ENCODE measurements around the gene NFATC2IP.
"Not testable (repeated sequence)": the region's sequence is repeated elsewhere in the genome, so short reads cannot be mapped to it uniquely, and the experiment has no call there.

- TF ChIP-seq, protein P1, sequence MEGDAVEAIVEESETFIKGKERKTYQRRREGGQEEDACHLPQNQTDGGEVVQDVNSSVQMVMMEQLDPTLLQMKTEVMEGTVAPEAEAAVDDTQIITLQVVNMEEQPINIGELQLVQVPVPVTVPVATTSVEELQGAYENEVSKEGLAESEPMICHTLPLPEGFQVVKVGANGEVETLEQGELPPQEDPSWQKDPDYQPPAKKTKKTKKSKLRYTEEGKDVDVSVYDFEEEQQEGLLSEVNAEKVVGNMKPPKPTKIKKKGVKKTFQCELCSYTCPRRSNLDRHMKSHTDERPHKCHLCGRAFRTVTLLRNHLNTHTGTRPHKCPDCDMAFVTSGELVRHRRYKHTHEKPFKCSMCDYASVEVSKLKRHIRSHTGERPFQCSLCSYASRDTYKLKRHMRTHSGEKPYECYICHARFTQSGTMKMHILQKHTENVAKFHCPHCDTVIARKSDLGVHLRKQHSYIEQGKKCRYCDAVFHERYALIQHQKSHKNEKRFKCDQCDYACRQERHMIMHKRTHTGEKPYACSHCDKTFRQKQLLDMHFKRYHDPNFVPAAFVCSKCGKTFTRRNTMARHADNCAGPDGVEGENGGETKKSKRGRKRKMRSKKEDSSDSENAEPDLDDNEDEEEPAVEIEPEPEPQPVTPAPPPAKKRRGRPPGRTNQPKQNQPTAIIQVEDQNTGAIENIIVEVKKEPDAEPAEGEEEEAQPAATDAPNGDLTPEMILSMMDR (conservative IDR thresholded peaks at IDR 0.05; ENCODE audit: low read depth, low read length), result not testable (repeated sequence)
- not testable (repeated sequence) for TF ChIP-seq EZH2 (IDR thresholded peaks at IDR 0.05; ENCODE audit: borderline replicate concordance, low read depth, low read length, poor library complexity, severe bottlenecking)
Measured at GRCh38 chr16:28969696-28970095, 19.0 kb downstream of the NFATC2IP start.

Data from A673 (cell line).